Measurements from ENCODE around the gene GAD2. TPM values are rescaled to one million over a fixed set of nuclear protein-coding genes. Genes with fewer than 3 reads are reported as not detected.

Gene GAD2
- total and polyA plus RNA-seq, 10 donors = not detected

DNA sequence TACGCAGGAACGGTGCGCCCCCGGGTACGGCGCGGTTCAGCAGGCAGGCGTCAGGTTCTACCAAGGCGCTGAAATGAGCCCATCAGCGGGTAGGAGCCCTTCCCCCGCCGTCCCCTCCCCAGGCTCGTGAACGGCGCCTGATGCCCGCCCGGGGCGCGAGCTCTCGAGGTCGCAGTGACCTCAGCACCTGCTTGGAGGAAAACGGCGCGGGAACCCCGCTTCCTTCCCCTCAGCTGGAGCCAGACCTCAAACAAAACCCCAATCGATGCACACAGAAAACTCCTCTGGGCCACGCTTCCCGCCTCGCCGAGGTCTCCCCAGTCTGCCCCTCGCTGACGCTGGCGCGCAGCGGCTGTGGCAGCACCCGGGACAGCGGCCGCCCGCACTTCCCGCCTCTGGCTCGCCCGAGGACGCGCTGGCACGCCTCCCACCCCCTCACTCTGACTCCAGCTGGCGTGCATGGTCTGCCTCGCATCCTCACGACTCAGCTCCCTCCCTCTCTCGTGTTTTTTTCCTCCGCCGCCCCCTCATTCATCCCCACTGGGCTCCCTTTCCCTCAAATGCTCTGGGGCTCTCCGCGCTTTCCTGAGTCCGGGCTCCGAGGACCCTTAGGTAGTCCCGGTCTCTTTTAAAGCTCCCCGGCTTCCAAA lies 514 bp upstream of the GAD2 start:
- Histone ChIP-seq H3K4me3 (peak overlapping the region in 7 of 8 donors; percentile 1 to 51 (median 20)), H3K9me3 (no peaks in the 10 kb centered on the region), H3K4me1 (peaks cover 19 to 43% (median 37%) of the 10 kb centered on the region in 6 donors), H3K27me3 (replicated peaks in 1 of 7) (peaks cover 19 to 100% (median 97%) of the 10 kb centered on the region in 7 donors), H3K27ac (no peak overlapping the region), H3K36me3 (no peaks in the 10 kb centered on the region)
- intact Hi-C loops (cut with DNase I; ENCODE audit: low total_unique reads) = no loop called here
- TF ChIP-seq POLR2A (IDR thresholded peaks at IDR 0.05) (no peak), POLR2AphosphoS5 (IDR thresholded peaks at IDR 0.05) (no peak)
- TF ChIP-seq, protein P1, sequence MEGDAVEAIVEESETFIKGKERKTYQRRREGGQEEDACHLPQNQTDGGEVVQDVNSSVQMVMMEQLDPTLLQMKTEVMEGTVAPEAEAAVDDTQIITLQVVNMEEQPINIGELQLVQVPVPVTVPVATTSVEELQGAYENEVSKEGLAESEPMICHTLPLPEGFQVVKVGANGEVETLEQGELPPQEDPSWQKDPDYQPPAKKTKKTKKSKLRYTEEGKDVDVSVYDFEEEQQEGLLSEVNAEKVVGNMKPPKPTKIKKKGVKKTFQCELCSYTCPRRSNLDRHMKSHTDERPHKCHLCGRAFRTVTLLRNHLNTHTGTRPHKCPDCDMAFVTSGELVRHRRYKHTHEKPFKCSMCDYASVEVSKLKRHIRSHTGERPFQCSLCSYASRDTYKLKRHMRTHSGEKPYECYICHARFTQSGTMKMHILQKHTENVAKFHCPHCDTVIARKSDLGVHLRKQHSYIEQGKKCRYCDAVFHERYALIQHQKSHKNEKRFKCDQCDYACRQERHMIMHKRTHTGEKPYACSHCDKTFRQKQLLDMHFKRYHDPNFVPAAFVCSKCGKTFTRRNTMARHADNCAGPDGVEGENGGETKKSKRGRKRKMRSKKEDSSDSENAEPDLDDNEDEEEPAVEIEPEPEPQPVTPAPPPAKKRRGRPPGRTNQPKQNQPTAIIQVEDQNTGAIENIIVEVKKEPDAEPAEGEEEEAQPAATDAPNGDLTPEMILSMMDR (IDR thresholded peaks at IDR 0.05 in 8 of 11, conservative IDR thresholded peaks at IDR 0.05 in 3 of 11) = no peak
- no peak for DNase-seq
- 1 to 2% (median 2%) methylated on average over 45 to 57 of the region's 57 CpGs for WGBS, 5 donors

DNA sequence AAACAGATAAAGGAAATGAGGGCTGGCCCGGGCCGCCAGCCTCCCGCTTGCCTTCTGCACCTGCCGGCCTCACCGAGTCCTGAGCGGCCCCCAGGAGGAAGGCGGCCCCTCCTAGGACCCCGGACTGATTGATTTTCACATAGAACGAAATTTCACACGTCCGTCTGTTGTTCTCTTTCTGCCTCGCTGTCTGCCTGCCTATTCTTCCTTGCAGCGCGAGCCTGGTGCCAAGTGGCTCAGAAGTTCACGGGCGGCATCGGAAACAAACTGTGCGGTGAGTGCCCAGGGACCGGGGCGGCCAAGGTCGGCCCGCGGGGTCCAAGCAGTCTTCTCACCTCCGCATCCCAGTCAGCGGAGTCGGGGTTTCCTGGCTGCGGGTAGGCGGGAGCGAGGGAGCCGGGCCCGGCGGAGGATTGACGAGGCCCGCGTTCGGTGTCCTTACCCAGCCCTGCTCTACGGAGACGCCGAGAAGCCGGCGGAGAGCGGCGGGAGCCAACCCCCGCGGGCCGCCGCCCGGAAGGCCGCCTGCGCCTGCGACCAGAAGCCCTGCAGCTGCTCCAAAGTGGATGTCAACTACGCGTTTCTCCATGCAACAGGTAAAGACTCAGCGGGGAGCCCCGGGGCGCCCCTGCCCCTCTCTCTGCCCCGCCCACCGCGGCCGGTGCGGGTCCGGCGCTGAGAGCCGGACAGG lies 967 bp downstream of the GAD2 start:
- no peak for DNase-seq
- no peak for TF ChIP-seq POLR2AphosphoS5 (IDR thresholded peaks at IDR 0.05)
- no peak for TF ChIP-seq POLR2A (IDR thresholded peaks at IDR 0.05)
- TF ChIP-seq, protein P1 (IDR thresholded peaks at IDR 0.05 in 8 of 11, conservative IDR thresholded peaks at IDR 0.05 in 3 of 11) = no peak
- intact Hi-C loops (cut with DNase I; ENCODE audit: low total_unique reads) = no loop called here
- Histone ChIP-seq H3K4me1 (peaks cover 19 to 43% (median 37%) of the 10 kb centered on the region in 6 donors), H3K27ac (no peak overlapping the region), H3K36me3 (no peaks in the 10 kb centered on the region), H3K9me3 (no peaks in the 10 kb centered on the region), H3K4me3 (peak overlapping the region in 2 of 8 donors; percentile 26 to 41), H3K27me3 (replicated peaks in 1 of 7) (peaks cover 15 to 100% (median 95%) of the 10 kb centered on the region in 7 donors)
- WGBS, 5 donors = 1 to 10% (median 4%) methylated on average over 10 to 64 of the region's 64 CpGs

DNA sequence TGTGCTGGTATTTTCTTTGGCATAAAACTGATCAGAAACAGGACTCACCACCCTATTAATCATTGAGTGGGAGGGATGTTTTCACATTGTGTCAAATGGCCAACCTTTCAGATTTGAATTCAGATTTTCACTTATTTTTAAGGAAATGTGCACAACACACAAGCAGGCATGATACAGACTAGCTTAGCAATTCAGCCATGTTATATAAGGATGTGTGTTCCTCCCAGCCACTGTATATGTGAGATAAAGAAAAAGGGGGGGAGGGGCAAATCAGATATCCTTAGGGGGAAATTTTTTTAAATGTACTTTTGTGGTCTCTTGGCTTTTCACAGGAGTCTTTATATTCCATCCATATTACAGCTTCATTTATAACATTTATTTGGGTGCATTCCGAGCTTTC lies 3.1 kb downstream of the GAD2 start:
- TF ChIP-seq POLR2A (IDR thresholded peaks at IDR 0.05) = no peak
- TF ChIP-seq, protein P1 (IDR thresholded peaks at IDR 0.05 in 8 of 11, conservative IDR thresholded peaks at IDR 0.05 in 3 of 11) = no peak
- TF ChIP-seq POLR2AphosphoS5 (IDR thresholded peaks at IDR 0.05) = no peak
- intact Hi-C loops (cut with DNase I; ENCODE audit: low total_unique reads) = no loop called here
- Histone ChIP-seq H3K27me3 (replicated peaks in 1 of 7) (peaks cover 11 to 96% (median 81%) of the 10 kb centered on the region in 7 donors), H3K4me3 (no peak overlapping the region), H3K27ac (no peak overlapping the region), H3K4me1 (peaks cover 19 to 41% (median 36%) of the 10 kb centered on the region in 6 donors), H3K36me3 (no peaks in the 10 kb centered on the region), H3K9me3 (no peaks in the 10 kb centered on the region)
- DNase-seq = no peak
- WGBS, 5 donors = 56 to 71% (median 59%) methylated on average over 1 of the region's 1 CpG

DNA sequence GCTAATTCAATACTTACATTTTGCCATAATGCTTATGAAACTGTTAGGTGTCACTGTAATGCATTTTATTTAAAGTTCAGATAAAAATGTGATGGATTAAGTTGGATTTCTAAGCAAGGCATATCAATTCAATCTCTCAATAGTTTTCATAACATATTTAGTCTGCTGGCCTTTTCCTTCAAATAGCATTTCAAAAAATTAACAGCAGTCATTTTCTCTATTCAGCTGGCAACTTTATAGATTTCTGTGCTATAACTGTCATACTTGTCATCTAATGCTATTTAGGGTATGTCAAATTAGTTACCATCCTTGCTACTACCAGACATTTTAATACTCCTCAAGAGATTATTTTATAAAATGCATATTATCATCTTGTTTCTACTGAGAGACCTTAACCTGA lies 4.3 kb downstream of the GAD2 start:
- no peak for DNase-seq
- Histone ChIP-seq H3K27me3 (replicated peaks in 1 of 7) (peaks cover 11 to 95% (median 69%) of the 10 kb centered on the region in 7 donors), H3K9me3 (no peaks in the 10 kb centered on the region), H3K4me3 (no peak overlapping the region), H3K4me1 (peaks cover 13 to 29% (median 24%) of the 10 kb centered on the region in 6 donors), H3K27ac (no peak overlapping the region), H3K36me3 (no peaks in the 10 kb centered on the region)
- no peak for TF ChIP-seq POLR2A (IDR thresholded peaks at IDR 0.05)
- TF ChIP-seq, protein P1 (IDR thresholded peaks at IDR 0.05 in 8 of 11, conservative IDR thresholded peaks at IDR 0.05 in 3 of 11) = no peak
- TF ChIP-seq POLR2AphosphoS5 (IDR thresholded peaks at IDR 0.05) = no peak
- intact Hi-C loops (cut with DNase I; ENCODE audit: low total_unique reads) = no loop called here
